Measurements from ENCODE around the gene MYOF.

MYOF gene

DNA sequence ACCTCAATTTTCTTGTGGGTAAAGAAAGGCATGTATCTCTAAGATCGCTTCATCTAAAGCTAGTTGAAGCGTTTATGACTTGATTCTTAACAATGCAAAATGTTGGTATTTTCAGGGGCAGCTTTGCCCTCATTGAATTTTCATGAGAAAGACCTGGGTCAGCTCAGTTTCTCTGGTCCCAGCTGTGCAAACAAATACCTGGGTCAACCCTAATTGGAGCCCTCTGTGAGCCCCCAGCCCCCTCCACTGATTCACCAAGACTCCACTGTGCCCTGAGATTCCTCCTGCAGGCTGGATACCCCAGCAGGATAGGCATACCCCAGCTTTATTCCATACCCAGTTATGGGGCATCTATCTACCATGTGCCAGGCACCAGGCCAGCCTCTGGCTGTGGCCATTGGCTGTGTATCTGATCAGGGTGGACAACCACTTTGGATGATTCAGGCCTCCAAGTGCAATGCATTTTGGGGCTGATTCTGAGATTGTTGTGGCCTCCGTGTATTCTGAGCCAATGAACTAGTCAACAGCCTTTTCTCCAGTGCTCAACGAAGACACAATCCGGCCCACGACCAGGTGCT is 201.9 kb downstream of the MYOF start:
- DNase-seq (ENCODE audit: extremely low read depth, low read depth), result no peak
- TF ChIP-seq, protein P1, sequence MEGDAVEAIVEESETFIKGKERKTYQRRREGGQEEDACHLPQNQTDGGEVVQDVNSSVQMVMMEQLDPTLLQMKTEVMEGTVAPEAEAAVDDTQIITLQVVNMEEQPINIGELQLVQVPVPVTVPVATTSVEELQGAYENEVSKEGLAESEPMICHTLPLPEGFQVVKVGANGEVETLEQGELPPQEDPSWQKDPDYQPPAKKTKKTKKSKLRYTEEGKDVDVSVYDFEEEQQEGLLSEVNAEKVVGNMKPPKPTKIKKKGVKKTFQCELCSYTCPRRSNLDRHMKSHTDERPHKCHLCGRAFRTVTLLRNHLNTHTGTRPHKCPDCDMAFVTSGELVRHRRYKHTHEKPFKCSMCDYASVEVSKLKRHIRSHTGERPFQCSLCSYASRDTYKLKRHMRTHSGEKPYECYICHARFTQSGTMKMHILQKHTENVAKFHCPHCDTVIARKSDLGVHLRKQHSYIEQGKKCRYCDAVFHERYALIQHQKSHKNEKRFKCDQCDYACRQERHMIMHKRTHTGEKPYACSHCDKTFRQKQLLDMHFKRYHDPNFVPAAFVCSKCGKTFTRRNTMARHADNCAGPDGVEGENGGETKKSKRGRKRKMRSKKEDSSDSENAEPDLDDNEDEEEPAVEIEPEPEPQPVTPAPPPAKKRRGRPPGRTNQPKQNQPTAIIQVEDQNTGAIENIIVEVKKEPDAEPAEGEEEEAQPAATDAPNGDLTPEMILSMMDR (IDR thresholded peaks at IDR 0.05; ENCODE audit: low read depth, low read length), result no peak

DNA sequence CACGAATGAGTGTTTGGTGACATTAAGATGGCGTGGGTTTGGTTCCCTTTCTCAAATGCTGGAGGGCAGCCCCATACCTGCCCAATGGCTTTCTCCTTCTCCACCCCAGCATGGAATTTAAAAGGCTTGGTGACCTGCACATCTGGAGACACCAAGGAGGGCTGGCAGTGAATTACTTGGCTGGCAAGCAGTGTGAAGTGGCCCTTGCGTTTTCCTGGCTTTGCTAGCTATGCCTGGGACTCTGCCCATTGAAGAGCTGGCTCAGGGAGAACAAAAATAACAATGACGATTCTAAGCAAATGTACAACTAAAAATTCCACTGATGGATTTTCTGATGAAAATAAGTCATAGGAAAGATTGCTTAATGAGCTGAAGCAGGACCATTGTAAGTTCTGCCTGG is 204.8 kb downstream of the MYOF start:
- TF ChIP-seq, protein P1 (IDR thresholded peaks at IDR 0.05; ENCODE audit: low read depth, low read length), result no peak
- DNase-seq (ENCODE audit: extremely low read depth, low read depth), result no peak

DNA sequence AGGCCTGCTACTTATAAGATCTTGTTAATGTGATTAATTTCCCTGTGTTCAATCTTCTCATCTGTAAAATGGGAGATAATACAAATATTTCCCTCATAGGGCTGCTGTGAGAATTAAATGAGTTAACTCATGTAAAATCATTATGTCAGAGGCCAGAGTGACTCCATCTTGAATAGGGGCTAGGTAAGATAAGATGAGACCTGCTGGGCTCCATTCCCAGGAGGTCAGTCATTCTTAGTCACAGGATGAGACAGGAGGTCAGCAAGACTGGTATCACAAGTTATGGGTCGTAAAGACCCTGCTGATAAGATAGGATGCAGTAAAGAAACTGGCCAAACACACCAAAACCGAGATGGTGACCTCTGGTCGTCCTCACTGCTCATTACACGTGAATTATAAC is 207.7 kb downstream of the MYOF start:
- DNase-seq (ENCODE audit: extremely low read depth, low read depth), result no peak
- TF ChIP-seq, protein P1 (IDR thresholded peaks at IDR 0.05; ENCODE audit: low read depth, low read length), result no peak

DNA sequence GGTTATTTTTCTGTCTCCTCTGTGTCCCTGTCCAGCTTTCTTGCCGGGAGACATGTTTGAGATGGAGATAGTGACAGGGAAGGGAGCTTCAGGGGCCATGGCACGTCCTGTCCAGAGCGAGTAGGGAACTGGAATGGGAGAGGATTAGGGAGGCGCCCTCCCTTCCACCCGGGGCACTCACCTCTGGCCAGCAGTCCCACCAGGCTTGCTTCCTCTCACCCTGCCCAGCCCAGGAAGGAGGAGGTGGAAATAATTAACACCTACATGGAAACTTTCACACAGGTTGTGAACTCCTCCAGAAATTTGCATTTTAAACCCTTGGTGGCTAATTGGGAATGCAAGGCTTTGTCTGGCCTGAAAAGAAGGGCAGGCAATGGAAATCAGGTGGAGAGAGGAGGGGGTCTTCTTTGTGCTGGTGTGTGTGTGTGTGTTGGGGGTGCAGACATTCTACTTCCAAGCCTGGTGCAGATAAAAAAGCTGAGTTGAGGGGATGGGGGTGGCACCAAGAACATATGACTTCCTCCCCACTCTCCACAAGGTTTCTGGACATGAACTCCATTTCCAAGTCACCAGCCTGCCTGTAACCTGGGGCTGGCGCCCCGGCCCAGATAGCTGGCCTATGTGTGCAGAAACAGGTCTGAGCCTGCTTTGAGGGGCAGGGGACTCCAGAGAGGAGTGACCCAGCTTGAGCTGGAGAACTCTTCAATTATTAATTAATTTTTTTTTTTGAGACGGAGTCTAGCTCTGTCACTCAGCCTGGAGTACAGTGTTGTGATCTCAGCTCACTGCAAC is 209.1 kb downstream of the MYOF start:
- TF ChIP-seq, protein P1 (IDR thresholded peaks at IDR 0.05; ENCODE audit: low read depth, low read length), result no peak
- DNase-seq (ENCODE audit: extremely low read depth, low read depth), result no peak

DNA sequence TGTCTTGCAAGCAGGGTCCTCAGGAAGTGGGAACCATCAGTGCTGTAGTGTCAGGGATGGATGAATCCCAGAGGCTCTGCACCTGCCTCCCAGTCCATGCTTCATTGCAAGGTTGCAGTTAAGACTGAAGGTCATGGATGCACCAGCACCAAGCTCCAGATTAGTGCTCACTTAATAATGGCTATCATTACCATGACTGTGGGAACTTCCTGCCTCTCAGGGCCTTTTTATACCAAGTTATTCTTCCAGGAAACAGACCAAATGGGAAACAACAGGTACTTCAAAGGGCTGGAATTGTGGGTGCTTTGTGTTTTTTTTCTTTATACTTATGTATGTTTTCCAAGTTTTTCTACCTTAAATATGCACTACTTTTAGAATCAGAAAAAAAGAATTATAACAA is 210.8 kb downstream of the MYOF start:
- TF ChIP-seq, protein P1 (IDR thresholded peaks at IDR 0.05; ENCODE audit: low read depth, low read length), result no peak
- DNase-seq (ENCODE audit: extremely low read depth, low read depth), result no peak

DNA sequence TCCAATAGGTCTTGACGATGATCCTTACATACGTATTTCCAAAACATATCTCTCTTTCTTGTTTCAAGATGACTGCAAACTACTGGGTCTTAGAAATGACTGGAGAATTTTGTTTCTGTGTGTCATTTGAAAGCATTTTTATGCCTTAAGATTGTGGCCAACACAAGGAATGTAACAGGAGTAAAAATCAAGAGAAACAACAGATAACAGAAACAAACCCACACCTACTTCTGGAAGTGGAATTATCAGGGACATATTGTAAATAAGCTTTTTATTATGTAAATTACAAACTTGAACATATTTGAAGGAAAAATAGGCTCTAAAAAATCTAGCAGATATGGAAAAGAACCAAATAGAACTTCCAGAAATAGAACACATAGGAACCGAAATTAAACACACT is 212.9 kb downstream of the MYOF start:
- no peak for DNase-seq (ENCODE audit: extremely low read depth, low read depth)
- TF ChIP-seq, protein P1 (IDR thresholded peaks at IDR 0.05; ENCODE audit: low read depth, low read length), result no peak

DNA sequence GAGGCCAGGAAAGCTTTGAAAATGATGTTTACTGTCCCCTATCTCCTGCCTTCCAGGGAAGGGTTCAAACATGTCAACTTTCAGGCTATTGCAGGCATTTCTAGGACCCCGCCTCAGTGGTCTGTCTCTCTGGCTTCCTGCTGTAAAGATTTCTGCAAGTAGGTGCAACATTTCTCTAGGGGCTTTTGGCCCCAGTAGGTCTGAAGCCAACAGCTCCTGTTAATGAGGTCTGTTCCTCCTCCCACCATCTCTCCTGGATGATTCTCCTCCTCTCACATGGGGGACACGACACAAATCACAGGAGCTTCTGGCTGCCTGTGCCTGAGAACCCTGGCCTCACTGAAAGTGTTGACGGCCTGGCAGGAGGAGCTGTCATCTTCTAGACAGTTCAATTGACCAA is 214.1 kb downstream of the MYOF start:
- TF ChIP-seq, protein P1 (IDR thresholded peaks at IDR 0.05; ENCODE audit: low read depth, low read length), result no peak
- no peak for DNase-seq (ENCODE audit: extremely low read depth, low read depth)
